ENCODE results near the gene GLTP.

The GLTP gene

GRCh38 chr12:109821968-109822367, 58.4 kb downstream of the GLTP start:
- H3K27me3 ChIP-seq = peaks cover 9% of the 10 kb centered on the region
- H3K27ac ChIP-seq = no peak overlapping the region
- H3K4me1 ChIP-seq (ENCODE audit: control insufficient read depth in 1 of 2, insufficient read depth in 1 of 2, low read depth in 1 of 2, low read length in 1 of 2) = peaks cover 16 to 17% of the 10 kb centered on the region in 2 experiments
- no peak overlapping the region for H3K4me3 ChIP-seq (ENCODE audit: low read depth in 1 of 2, low read length in 1 of 2)
- no peaks in the 10 kb centered on the region for H3K36me3 ChIP-seq
- TF ChIP-seq CTCF (IDR thresholded peaks at IDR 0.05) = no peak
- no peaks in the 10 kb centered on the region for H3K9me3 ChIP-seq

GRCh38 chr12:109820816-109821381, 59.4 kb downstream of the GLTP start:
- no peaks in the 10 kb centered on the region for H3K36me3 ChIP-seq
- H3K27ac ChIP-seq = no peak overlapping the region
- no peak overlapping the region for H3K4me3 ChIP-seq (ENCODE audit: low read depth in 1 of 2, low read length in 1 of 2)
- TF ChIP-seq CTCF (IDR thresholded peaks at IDR 0.05) = no peak
- H3K27me3 ChIP-seq = peaks cover 9% of the 10 kb centered on the region
- H3K9me3 ChIP-seq = no peaks in the 10 kb centered on the region
- peaks cover 14 to 19% of the 10 kb centered on the region in 2 experiments for H3K4me1 ChIP-seq (ENCODE audit: control insufficient read depth in 1 of 2, insufficient read depth in 1 of 2, low read depth in 1 of 2, low read length in 1 of 2)

GRCh38 chr12:109818905-109819500, 61.3 kb downstream of the GLTP start:
- Histone ChIP-seq H3K4me1 (ENCODE audit: control insufficient read depth in 1 of 2, insufficient read depth in 1 of 2, low read depth in 1 of 2, low read length in 1 of 2) (peaks cover 18 to 23% of the 10 kb centered on the region in 2 experiments), H3K4me3 (ENCODE audit: low read depth in 1 of 2, low read length in 1 of 2) (no peak overlapping the region), H3K9me3 (no peaks in the 10 kb centered on the region), H3K27me3 (peaks cover 9% of the 10 kb centered on the region), H3K36me3 (no peaks in the 10 kb centered on the region), H3K27ac (no peak overlapping the region)
- TF ChIP-seq CTCF (IDR thresholded peaks at IDR 0.05) = no peak

GRCh38 chr12:109818253-109818652, 62.1 kb downstream of the GLTP start:
- H3K36me3 ChIP-seq = no peaks in the 10 kb centered on the region
- H3K4me1 ChIP-seq (ENCODE audit: control insufficient read depth in 1 of 2, insufficient read depth in 1 of 2, low read depth in 1 of 2, low read length in 1 of 2) = peaks cover 18 to 23% of the 10 kb centered on the region in 2 experiments
- H3K27ac ChIP-seq = no peak overlapping the region
- no peak overlapping the region for H3K4me3 ChIP-seq (ENCODE audit: low read depth in 1 of 2, low read length in 1 of 2)
- H3K27me3 ChIP-seq = peaks cover 9% of the 10 kb centered on the region
- no peak for TF ChIP-seq CTCF (IDR thresholded peaks at IDR 0.05)
- no peaks in the 10 kb centered on the region for H3K9me3 ChIP-seq

GRCh38 chr12:109817627-109818231, 62.6 kb downstream of the GLTP start:
- Histone ChIP-seq H3K27ac (no peak overlapping the region), H3K4me1 (ENCODE audit: control insufficient read depth in 1 of 2, insufficient read depth in 1 of 2, low read depth in 1 of 2, low read length in 1 of 2) (peaks cover 18 to 23% of the 10 kb centered on the region in 2 experiments), H3K27me3 (peaks cover 9% of the 10 kb centered on the region)

More at GRCh38 chr12:109817627-109818231, 62.6 kb downstream of the GLTP start:
- H3K36me3 ChIP-seq = no peaks in the 10 kb centered on the region
- no peaks in the 10 kb centered on the region for H3K9me3 ChIP-seq
- H3K4me3 ChIP-seq (ENCODE audit: low read depth in 1 of 2, low read length in 1 of 2) = no peak overlapping the region
- TF ChIP-seq CTCF (IDR thresholded peaks at IDR 0.05) = no peak
